Suprapubic skin (tissue), 4 donors: ENCODE data around the gene SLC2A13.

ENCODE experiments used
- CTCF ChIP-seq, 2 donors: fragments of 200-600 bp in 1 of 2; fragments of 450-650 bp in 1 of 2; sonication (generic) in 1 of 2; IDR thresholded peaks; one replicate each; pipeline ENCODE4 v1.5.1; 2016 to 2019; ENCODE audit warnings: antibody characterized with exemption in 2 of 2, mild to moderate bottlenecking in 1 of 2, moderate library complexity in 1 of 2
- POLR2A ChIP-seq, 2 donors: fragments of 450-650 bp; IDR thresholded peaks; one replicate each; pipeline ENCODE4 v1.6.1; 2017; ENCODE audit warnings: antibody characterized with exemption in 2 of 2, mild to moderate bottlenecking in 2 of 2, moderate library complexity in 2 of 2
- POLR2AphosphoS5 ChIP-seq, 3 donors: sonication (generic); formaldehyde crosslinking; IDR thresholded peaks; one replicate each; pipeline ENCODE4 v1.6.1; 2017; ENCODE audit warnings: antibody characterized with exemption in 3 of 3

- TF ChIP-seq CTCF (IDR thresholded peaks at IDR 0.05) (no peak), POLR2A (IDR thresholded peaks at IDR 0.05) (no peak), POLR2AphosphoS5 (IDR thresholded peaks at IDR 0.05) (no peak)
Observed at GRCh38 chr12:39816671-39817185, 289.2 kb downstream of the SLC2A13 start.
